ENCODE data around the gene DECR2. TPM values are rescaled to one million over a fixed set of nuclear protein-coding genes. Genes with fewer than 3 reads are reported as not detected.

DECR2 gene
- total and polyA plus RNA-seq, 2 donors from 2014 or later, result 23.8 to 58.9 TPM

DNA sequence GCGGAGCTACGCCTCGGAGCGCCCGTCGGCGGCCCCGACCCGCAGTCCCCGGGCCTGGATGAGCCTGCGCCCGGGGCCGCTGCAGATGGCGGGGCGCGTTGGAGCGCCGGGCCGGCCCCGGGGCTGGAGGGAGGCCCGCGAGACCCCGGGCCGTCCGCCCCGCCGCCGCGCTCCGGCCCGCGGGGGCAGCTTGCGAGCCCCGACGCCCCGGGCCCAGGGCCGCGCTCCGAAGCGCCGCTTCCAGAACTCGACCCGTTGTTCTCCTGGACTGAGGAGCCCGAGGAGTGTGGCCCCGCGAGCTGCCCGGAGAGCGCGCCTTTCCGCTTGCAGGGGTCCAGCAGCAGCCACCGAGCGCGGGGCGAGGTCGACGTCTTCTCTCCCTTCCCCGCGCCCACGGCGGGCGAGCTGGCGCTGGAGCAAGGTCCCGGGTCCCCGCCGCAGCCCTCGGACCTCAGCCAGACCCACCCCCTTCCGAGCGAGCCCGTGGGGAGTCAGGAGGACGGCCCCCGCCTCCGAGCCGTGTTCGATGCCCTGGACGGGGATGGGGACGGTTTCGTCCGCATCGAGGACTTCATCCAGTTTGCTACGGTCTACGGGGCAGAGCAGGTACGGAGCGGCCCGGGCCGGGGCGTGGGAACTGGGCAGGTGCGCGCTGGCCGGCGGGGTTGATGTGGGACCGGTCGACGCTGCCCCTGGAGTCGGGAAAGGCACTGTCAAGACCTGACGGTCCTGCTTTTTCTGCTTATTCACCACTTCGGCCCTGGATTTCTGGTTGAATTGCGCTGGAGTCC is 24.6 kb downstream of the DECR2 start:
- FAIRE-seq (no peak), DNase-seq (peak in 2 of 5 donors; percentile 45 to 65)
- Histone ChIP-seq H3K4me1 (ENCODE audit: control insufficient read depth in 2 of 3, insufficient read depth in 2 of 3, low read depth in 1 of 3, low read length in 3 of 3) (peaks cover 0 to 20% (median 15%) of the 10 kb centered on the region in 3 donors), H3K27ac (ENCODE audit: low read depth in 2 of 2, low read length in 2 of 2) (peak overlapping the region in 1 of 2 donors; percentile 32), H3K9me3 (ENCODE audit: control insufficient read depth in 2 of 3, insufficient read depth in 1 of 3, low read length in 3 of 3) (no peaks in the 10 kb centered on the region), H3K27me3 (ENCODE audit: control insufficient read depth, insufficient read depth, low read length) (no peaks in the 10 kb centered on the region), H3K36me3 (ENCODE audit: control insufficient read depth in 2 of 3, insufficient read depth in 3 of 3, low read length in 3 of 3) (no peaks in the 10 kb centered on the region), H3K4me3 (ENCODE audit: low read length in 3 of 3) (peak overlapping the region; percentile 54 to 76 (median 59)), H3K9ac (ENCODE audit: low read length in 3 of 3) (peak overlapping the region; percentile 11 to 67 (median 22))
- intact Hi-C loops (cut with DNase I), result no loop called here
- TF ChIP-seq, protein P1, sequence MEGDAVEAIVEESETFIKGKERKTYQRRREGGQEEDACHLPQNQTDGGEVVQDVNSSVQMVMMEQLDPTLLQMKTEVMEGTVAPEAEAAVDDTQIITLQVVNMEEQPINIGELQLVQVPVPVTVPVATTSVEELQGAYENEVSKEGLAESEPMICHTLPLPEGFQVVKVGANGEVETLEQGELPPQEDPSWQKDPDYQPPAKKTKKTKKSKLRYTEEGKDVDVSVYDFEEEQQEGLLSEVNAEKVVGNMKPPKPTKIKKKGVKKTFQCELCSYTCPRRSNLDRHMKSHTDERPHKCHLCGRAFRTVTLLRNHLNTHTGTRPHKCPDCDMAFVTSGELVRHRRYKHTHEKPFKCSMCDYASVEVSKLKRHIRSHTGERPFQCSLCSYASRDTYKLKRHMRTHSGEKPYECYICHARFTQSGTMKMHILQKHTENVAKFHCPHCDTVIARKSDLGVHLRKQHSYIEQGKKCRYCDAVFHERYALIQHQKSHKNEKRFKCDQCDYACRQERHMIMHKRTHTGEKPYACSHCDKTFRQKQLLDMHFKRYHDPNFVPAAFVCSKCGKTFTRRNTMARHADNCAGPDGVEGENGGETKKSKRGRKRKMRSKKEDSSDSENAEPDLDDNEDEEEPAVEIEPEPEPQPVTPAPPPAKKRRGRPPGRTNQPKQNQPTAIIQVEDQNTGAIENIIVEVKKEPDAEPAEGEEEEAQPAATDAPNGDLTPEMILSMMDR (IDR thresholded peaks at IDR 0.05; ENCODE audit: borderline replicate concordance, extremely low read depth, insufficient read depth), result no peak

DNA sequence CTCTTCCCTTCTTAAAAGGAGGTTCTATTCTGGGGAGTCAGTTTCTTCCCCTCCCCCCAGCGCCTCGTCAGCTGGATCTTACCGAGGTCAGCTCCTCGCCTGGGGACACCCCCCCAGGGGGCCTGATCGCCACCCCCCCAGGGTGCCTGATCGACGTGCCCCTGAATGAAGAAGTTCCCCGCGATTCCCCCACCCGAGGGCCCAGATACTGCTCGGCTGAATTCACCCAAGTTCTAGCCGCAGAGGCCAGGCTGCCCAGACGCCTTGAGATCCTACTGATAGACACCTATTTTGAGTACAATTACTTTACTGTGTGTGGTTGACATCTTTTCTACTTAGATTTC is 25.2 kb downstream of the DECR2 start:
- H3K9me3 ChIP-seq (ENCODE audit: control insufficient read depth in 2 of 3, insufficient read depth in 1 of 3, low read length in 3 of 3), result no peaks in the 10 kb centered on the region
- H3K9ac ChIP-seq (ENCODE audit: low read length in 3 of 3), result peak overlapping the region; percentile 11 to 67 (median 22)
- H3K36me3 ChIP-seq (ENCODE audit: control insufficient read depth in 2 of 3, insufficient read depth in 3 of 3, low read length in 3 of 3), result no peaks in the 10 kb centered on the region
- H3K4me1 ChIP-seq (ENCODE audit: control insufficient read depth in 2 of 3, insufficient read depth in 2 of 3, low read depth in 1 of 3, low read length in 3 of 3), result peaks cover 0 to 20% (median 15%) of the 10 kb centered on the region in 3 donors
- peak overlapping the region; percentile 58 to 76 (median 59) for H3K4me3 ChIP-seq (ENCODE audit: low read length in 3 of 3)
- DNase-seq, result peak in 1 of 5 donors; percentile 68
- intact Hi-C loops (cut with DNase I), result no loop called here
- TF ChIP-seq, protein P1 (IDR thresholded peaks at IDR 0.05; ENCODE audit: borderline replicate concordance, extremely low read depth, insufficient read depth), result no peak
- FAIRE-seq, result no peak
- no peaks in the 10 kb centered on the region for H3K27me3 ChIP-seq (ENCODE audit: control insufficient read depth, insufficient read depth, low read length)
- H3K27ac ChIP-seq (ENCODE audit: low read depth in 2 of 2, low read length in 2 of 2), result peak overlapping the region in 1 of 2 donors; percentile 32

DNA sequence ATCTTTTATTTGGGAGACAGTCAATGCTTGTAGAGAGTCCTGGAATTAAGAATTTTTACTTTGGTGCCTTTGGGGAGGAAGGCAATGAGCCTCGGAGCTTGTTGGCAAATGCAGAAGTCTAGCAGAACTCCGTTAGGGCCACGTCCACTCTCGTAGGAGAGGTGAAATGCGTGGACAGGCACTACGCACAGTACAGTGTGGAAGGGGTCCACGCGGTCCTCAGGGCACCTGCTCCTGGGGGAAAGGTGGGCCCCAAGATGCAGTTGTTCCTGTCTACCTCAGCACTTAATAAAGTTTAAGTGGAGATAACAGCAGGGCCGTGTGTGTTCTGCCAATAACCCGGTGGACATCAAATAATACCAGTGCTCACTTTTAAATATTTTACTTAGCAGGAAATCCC is 25.6 kb downstream of the DECR2 start:
- H3K4me1 ChIP-seq (ENCODE audit: control insufficient read depth in 2 of 3, insufficient read depth in 2 of 3, low read depth in 1 of 3, low read length in 3 of 3), result peaks cover 0 to 20% (median 15%) of the 10 kb centered on the region in 3 donors
- DNase-seq (no peak), FAIRE-seq (no peak)
- H3K9me3 ChIP-seq (ENCODE audit: control insufficient read depth in 2 of 3, insufficient read depth in 1 of 3, low read length in 3 of 3), result no peaks in the 10 kb centered on the region
- TF ChIP-seq, protein P1 (IDR thresholded peaks at IDR 0.05; ENCODE audit: borderline replicate concordance, extremely low read depth, insufficient read depth), result no peak
- no peak overlapping the region for H3K27ac ChIP-seq (ENCODE audit: low read depth in 2 of 2, low read length in 2 of 2)
- H3K27me3 ChIP-seq (ENCODE audit: control insufficient read depth, insufficient read depth, low read length), result no peaks in the 10 kb centered on the region
- H3K4me3 ChIP-seq (ENCODE audit: low read length in 3 of 3), result peak overlapping the region; percentile 58 to 76 (median 59)
- peak overlapping the region in 2 of 3 donors; percentile 16 to 67 for H3K9ac ChIP-seq (ENCODE audit: low read length in 3 of 3)
- no peaks in the 10 kb centered on the region for H3K36me3 ChIP-seq (ENCODE audit: control insufficient read depth in 2 of 3, insufficient read depth in 3 of 3, low read length in 3 of 3)
- intact Hi-C loops (cut with DNase I), result no loop called here

Measured in kidney (tissue), 14 donors.